H7 (cell line): Measurements from ENCODE around the gene ZNF486. TPM values are rescaled to one million over a fixed set of nuclear protein-coding genes. Genes with fewer than 3 reads are reported as not detected.
"Not testable (repeated sequence)": the region's sequence is repeated elsewhere in the genome, so short reads cannot be mapped to it uniquely, and the experiment has no call there.

Source experiments
- DNase-seq: peaks from one replicate; pipeline ENCODE4 v3.0.0; 2012
- H3K27me3 ChIP-seq: 2 replicates; pipeline ENCODE4 v1.6.0; 2011; ENCODE audit warnings: mild to moderate bottlenecking, low read length; ENCODE audit not compliant: control insufficient read depth, insufficient read depth
- H3K36me3 ChIP-seq: replicated peaks from 2 replicates; pipeline ENCODE4 v1.5.1; 2011; ENCODE audit warnings: low read length; ENCODE audit not compliant: control insufficient read depth, insufficient read depth
- H3K4me3 ChIP-seq: 2 replicates; pipeline ENCODE4 v1.5.1; 2011; ENCODE audit warnings: low read depth, mild to moderate bottlenecking, control low read depth, low read length, moderate library complexity; ENCODE audit not compliant: insufficient read depth
- total RNA-seq: library from RNA; depleted of rRNA; stranded (reverse); fragments of >200 nt; shearing (Covaris generic); gene quantifications from 2 replicates; pipeline ENCODE4 v1.2.3, GENCODE V29; 2014

ZNF486 gene
- total RNA-seq, 1 experiment from 2014 or later: 4.9 TPM

DNA sequence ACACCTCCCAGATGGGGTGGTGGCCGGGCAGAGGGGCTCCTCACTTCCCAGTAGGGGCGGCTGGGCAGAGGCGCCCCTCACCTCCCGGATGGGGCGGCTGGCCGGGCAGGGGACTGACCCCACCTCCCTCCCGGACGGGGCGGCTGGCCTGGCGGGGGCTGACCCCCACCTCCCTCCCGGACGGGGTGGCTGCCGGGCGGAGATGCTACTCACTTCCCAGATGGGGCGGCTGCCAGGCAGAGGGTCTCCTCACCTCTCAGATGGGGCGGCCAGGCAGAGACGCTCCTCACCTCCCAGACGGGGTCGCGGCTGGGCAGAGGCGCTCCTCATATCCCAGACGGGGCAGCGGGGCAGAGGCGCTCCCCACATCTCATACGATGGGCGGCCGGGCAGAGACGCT lies 8.8 kb downstream of the ZNF486 start:
- H3K36me3 ChIP-seq: peaks cover 13% of the 10 kb centered on the region
- not testable (repeated sequence) for H3K4me3 ChIP-seq, H3K27me3 ChIP-seq, DNase-seq

DNA sequence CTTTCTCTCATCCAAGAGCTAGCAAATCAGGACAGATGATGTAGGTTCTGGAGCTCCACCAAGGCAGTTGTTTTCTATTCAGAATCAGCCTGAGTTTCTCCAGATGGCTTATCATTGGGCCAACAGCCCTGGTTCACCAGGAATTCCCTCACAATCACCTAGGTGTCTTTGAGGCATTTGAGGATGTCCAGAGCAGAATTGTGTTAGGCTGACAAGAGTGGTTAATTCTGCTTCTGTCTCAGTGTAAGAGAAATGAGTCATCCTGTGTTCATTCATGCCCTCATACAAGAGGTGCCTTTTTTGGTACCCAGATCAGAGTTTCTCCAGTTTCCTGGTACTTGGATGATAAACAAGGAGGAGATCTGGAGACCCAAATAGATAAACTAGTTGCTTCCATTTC lies 12.9 kb downstream of the ZNF486 start:
- not testable (repeated sequence) for DNase-seq, H3K4me3 ChIP-seq, H3K36me3 ChIP-seq, H3K27me3 ChIP-seq

DNA sequence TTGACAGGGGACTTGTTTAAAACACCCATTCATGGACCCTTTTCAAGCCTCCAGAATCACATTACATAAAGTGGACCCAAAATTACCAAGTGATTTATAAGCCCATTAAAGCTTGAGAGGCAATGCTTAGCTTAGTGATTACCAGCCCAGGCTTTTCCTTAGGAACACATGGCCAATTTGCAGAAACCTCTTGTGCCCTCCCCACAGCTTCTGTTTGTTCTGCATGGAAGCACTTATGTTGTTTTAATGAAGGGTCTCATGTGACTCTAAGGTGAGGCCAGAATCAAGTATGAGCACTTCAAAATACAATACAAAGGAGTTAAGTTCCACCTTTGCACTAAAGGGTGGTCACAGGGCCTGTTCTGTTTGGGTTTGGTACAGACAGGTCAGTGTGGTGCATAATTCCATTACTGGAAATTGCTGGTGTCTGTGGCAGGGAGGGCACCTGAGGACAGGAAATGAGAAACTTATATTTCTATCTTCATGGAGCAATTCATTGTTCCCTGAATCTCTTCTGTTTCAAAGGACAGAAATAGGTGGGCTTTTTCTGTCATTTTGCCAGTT lies 15.3 kb downstream of the ZNF486 start:
- H3K4me3 ChIP-seq: no peak overlapping the region

DNA sequence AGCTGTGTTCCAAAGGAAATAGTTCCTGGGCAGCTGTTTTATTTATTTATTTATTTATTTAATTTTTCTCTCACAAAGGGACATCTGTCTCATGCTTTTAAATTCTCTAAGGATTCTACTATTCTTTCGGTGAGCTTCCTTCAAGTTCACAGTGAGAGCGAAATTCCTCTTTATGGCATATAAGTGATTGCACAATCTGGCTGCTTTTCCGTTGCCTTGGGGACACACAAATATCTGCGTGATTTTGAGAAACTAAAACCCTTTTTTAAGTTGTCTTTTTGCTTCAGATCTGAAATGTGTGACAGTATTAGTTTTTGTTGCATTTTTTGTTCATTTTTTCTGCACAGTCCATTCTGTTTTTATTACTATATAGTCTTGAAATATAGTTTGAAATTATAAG lies 19.2 kb downstream of the ZNF486 start:
- Histone ChIP-seq H3K27me3 (no peaks in the 10 kb centered on the region), H3K4me3 (no peak overlapping the region), H3K36me3 (peaks cover 11% of the 10 kb centered on the region)
- DNase-seq: no peak

More for the DNA sequence above, 15.3 kb downstream of the ZNF486 start:
- no peak for DNase-seq
- Histone ChIP-seq H3K27me3 (no peaks in the 10 kb centered on the region), H3K36me3 (peaks cover 3% of the 10 kb centered on the region)

DNA sequence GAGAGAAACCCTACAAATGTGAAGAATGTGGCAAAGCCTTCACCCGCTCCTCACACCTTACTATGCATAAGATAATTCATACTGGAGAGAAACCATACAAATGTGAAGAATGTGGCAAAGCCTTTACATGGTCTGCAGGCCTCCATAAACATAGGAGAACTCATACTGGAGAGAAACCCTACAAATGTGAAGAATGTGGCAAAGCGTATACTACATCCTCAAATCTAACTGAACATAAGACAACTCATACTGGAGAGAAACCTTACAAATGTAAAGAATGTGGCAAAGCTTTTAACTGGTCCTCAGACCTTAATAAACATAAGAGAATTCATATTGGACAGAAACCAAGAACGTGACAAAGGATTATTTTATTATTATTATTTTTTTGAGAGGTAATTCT lies 30.7 kb downstream of the ZNF486 start:
- H3K36me3 ChIP-seq: peaks cover 11% of the 10 kb centered on the region
- no peak for DNase-seq
- H3K4me3 ChIP-seq: no peak overlapping the region
- no peaks in the 10 kb centered on the region for H3K27me3 ChIP-seq

DNA sequence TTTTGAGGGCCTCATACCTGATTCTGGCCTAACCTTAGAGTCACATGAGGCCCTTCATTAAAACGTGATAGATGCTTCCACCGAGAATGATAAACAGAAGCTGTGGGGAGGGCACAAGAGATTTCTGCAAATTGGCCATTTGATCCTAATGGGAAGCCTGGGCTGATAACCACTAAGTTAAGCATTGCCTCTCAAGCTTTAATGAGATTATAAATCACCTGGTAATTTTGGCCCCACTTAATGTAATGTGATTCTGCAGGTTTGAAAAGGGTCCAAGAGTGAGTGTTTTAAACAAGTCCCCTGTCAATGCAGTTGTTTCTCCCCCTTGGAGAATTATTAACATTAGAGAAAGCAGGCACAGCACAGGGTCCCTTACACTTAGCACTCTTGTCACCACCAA lies 42.0 kb downstream of the ZNF486 start:
- DNase-seq: no peak
- Histone ChIP-seq H3K27me3 (no peaks in the 10 kb centered on the region), H3K4me3 (no peak overlapping the region), H3K36me3 (peaks cover 6% of the 10 kb centered on the region)

DNA sequence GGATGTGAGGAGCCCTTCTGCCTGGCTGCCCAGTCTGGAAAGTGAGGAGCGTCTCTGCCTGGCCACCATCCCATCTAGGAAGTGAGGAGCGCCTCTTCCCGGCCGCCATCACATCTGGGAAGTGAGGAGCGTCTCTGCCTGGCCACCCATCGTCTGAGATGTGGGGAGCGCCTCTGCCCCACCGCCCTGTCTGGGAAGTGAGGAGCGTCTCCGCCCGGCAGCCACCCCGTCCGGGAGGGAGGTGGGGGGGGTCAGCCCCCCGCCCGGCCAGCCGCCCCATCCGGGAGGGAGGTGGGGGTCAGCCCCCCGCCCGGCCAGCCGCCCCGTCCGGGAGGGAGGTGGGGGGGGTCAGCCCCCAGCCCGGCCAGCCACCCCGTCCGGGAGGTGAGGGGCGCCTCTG lies 47.4 kb downstream of the ZNF486 start:
- not testable (repeated sequence) for H3K4me3 ChIP-seq, H3K36me3 ChIP-seq, DNase-seq, H3K27me3 ChIP-seq

DNA sequence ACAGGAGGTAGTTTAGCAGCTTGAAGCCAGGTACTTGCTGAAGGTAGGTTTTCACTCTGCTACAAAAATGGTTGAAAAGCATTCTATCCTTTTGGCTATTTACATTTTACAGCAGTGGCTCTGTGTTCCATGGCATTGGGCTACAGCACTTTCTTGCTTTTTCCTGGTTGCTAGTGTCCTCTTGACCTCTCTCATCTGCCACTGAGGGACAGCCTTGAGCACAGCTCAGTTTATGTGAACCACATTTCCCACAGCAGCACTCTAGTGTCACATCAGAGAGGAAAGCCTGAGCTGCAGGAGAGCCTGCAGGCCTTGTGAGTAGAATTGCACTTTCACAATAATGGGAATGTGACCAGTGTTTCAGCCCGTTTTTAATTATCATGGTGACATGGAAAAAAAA lies 54.6 kb downstream of the ZNF486 start:
- DNase-seq, H3K36me3 ChIP-seq, H3K27me3 ChIP-seq, H3K4me3 ChIP-seq: not testable (repeated sequence)

DNA sequence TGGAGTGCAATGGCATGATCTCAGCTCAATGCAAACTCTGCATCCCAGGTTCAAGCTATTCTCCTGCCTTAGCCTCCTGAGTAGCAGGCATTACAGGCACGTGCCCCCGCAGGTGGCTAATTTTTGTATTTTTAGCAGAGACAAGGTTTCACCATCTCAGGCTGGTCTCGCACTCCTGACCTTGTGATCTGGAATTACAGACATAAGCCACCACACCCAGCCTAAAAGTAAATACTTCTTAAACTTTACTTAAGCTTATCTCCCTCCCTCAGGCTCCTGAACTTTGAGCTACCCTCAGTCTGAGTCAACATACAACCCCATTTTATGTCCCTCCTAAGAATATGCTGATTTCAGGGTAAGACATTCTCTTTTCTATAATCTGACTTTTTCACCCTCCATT lies 66.1 kb downstream of the ZNF486 start:
- no peaks in the 10 kb centered on the region for H3K27me3 ChIP-seq
- DNase-seq: no peak
- H3K36me3 ChIP-seq: peaks cover 7% of the 10 kb centered on the region
- H3K4me3 ChIP-seq: no peak overlapping the region

DNA sequence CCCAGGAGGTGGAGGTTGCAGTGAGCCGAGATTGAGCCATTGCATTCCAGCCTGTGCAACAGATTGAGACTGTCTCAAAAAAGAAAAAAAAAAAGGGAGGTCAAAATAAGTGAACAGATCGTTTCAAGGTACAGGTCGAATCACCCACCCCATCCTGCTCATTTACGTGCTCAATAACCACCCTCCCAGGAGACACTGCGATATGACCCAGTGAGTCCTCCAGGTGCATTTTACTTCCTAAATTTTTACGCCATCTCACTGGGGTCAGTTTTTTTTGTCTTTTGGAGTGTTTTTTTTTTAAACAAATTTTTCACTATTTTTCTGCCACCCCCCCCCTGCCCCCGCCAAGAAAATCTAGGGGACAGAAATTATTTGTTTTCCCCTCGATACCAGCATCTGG lies 68.1 kb downstream of the ZNF486 start:
- peaks cover 7% of the 10 kb centered on the region for H3K36me3 ChIP-seq
- no peak overlapping the region for H3K4me3 ChIP-seq
- no peaks in the 10 kb centered on the region for H3K27me3 ChIP-seq
- no peak for DNase-seq

DNA sequence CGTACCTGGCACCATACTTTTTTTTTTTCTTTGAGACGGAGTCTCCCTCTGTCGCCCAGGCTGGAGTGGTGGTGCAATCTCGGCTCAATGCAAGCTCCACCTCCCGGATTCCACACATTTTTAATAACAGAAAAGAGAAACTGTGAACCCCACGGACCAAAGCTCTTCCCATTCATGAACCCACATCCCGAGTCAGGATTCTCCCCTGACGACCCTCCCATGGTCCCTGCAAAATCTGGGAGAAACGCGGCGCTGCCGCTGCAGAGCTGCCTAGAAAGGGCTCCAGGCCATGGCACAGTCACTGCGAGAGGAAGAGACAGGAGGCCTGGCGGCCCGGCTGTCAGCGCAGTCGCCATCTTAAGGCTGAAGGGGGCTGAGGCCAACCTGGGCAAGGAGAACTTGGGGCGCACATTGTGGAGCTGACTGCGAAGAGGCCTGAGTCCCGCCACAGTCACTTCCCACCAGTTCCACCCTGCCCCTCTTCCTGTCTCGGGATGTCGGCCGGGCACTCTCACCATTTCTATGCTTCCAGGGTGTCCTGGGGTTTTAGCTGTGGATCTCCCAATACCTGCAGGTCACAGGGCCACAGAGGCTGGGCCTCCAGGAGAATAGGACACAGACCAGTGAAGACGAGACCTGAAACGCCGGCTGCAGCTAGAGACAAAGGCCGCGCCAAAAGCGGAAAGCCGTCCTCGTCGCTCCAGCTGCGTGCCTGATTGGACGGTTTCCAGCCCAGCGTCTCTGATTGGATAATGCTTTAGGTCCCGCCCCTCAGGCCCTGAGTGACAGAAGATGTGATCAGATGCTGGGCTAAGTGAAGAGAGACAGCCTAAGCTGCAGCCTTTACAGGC lies 71.0 kb downstream of the ZNF486 start:
- peak overlapping the region; percentile 65 for H3K4me3 ChIP-seq
- H3K27me3 ChIP-seq: no peaks in the 10 kb centered on the region
- H3K36me3 ChIP-seq: peaks cover 5% of the 10 kb centered on the region; the same call in 1 of the 2 replicates
- peak; percentile 73 for DNase-seq

DNA sequence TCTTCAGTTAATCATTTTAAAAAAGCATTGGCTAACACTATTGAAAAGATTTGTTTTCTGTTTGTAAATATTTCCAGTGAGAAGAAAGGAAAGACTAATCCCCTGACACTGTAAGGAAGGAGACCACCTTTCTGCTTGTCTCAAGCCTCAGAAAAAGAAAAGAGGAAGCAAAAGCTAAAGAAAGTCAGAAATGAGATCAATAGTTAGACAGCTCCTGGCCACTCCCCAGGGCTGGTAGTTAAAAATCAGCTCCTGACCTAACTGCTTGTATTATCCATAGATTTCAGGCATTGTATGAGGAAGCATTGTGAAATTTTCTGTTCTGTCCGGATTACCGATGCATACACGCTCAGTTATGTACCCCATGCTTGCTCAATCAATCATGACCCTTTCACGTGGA lies 76.6 kb downstream of the ZNF486 start:
- H3K36me3 ChIP-seq: no peaks in the 10 kb centered on the region
- DNase-seq: no peak
- no peak overlapping the region for H3K4me3 ChIP-seq
- H3K27me3 ChIP-seq: no peaks in the 10 kb centered on the region

DNA sequence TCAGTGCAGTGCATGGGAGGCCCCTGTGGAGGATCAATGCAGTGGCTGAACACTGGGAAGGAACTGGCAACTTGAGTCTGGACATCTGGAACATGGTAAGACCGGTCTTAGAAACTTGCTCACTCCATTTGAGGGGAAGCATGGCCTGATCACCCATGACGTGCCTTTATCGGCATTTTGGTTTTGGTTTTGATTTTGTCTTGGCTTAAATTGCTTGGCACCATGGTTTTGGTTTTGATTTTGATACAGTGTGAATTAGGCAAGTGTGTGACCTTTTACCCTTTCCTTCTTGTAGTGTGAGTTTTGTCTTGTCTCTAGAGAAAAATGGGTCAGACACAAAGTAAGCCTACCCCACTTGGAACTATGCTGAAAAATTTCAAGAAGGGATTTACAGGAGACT lies 77.3 kb downstream of the ZNF486 start:
- Histone ChIP-seq H3K36me3 (no peaks in the 10 kb centered on the region), H3K27me3 (no peaks in the 10 kb centered on the region), H3K4me3 (no peak overlapping the region)
- no peak for DNase-seq

DNA sequence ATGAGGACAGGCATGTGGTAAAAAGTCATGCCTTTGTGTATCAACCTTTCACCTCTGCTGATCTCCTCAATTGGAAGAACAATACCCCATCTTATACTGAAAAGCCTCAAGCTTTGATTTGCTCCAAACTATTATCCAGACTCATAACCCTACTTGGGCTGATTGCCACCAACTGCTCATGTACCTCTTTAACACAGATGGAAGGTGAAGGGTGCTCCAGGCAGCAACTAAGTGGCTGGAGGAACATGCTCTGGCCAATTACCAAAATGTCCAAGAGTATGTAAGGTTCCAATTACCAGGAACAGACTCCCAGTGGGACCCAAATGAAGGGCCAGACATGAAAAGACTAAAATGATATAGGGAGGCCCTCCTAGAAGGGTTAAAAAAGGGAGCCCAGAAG lies 78.3 kb downstream of the ZNF486 start:
- no peak overlapping the region for H3K4me3 ChIP-seq
- no peaks in the 10 kb centered on the region for H3K36me3 ChIP-seq
- no peak for DNase-seq
- H3K27me3 ChIP-seq: no peaks in the 10 kb centered on the region

DNA sequence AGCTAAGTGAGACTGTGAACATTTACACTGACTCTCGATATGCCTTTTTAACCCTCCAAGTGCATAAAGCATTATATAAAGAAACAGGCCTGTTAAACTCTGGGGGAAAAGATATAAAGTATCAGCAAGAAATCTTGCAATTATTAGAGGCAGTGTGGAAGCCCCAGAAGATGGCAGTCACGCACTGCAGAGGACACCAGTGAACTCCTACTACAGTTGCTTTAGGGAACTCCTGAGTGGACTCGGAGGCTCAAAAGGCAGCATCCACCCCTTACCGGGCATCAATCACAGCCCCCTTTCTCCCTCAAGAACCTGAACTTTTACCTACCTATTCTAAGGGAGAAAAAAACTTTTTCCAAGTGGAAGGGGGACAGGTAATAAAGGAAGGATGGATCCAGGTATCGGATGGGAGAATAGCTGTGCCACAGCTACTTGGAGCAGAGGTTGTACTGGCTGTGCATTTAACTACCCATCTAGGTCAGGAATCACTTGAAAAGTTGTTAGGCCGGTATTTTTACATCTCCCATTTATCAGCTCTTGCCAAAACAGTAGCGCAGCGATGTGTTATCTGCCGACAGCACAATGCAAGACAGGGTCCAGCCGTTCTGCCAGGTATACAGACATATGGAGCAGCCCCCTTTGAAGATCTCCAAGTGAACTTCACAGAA lies 80.1 kb downstream of the ZNF486 start:
- H3K4me3 ChIP-seq: no peak overlapping the region
- H3K36me3 ChIP-seq: no peaks in the 10 kb centered on the region
- peak; percentile 24 for DNase-seq
- no peaks in the 10 kb centered on the region for H3K27me3 ChIP-seq
